MCF 10A (cell line): ENCODE data around the gene RAI14. TPM values are rescaled to one million over a fixed set of nuclear protein-coding genes. Genes with fewer than 3 reads are reported as not detected.

Experiments used
- BruUV-seq: library from RNA; stranded (reverse); fragments of 400-500 nt; replicated peaks from 2 replicates; lab custom pipeline; 2021; lab: Mats Ljungman, UMichigan
- CTCF ChIA-PET: fragments of 300-600 bp; sonication (Branson Sonifier 250); formaldehyde crosslinking; extraction: SDS; loops from one replicate; lab custom pipeline; 2021; ENCODE audit warnings: antibody characterized with exemption, inconsistent platforms; lab: Yijun Ruan, JAX
- POLR2A ChIA-PET: fragments of 300-600, 350-650 bp; sonication (Branson Sonifier 250); formaldehyde crosslinking; extraction: SDS; loops from one replicate; lab custom pipeline; 2020; ENCODE audit warnings: antibody characterized with exemption, inconsistent platforms; lab: Yijun Ruan, JAX
- DNase-seq: peaks from one replicate; pipeline ENCODE4 v3.0.0-alpha.2; 2018; ENCODE audit not compliant: unreplicated experiment
- H3K27ac Mint-ChIP-seq: one replicate; pipeline ENCODE4 v1.8.0; 2022; ENCODE audit warnings: mild to moderate bottlenecking, low read depth, mixed read lengths; ENCODE audit not compliant: unreplicated experiment
- H3K27me3 Mint-ChIP-seq: one replicate; pipeline ENCODE4 v1.8.0; 2022; ENCODE audit warnings: mixed read lengths; ENCODE audit not compliant: insufficient read depth, unreplicated experiment
- H3K36me3 Mint-ChIP-seq: one replicate; pipeline ENCODE4 v1.8.0; 2022; ENCODE audit warnings: mild to moderate bottlenecking, moderate library complexity, mixed read lengths; ENCODE audit not compliant: insufficient read depth, unreplicated experiment
- H3K4me1 Mint-ChIP-seq: one replicate; pipeline ENCODE4 v1.8.0; 2022; ENCODE audit warnings: mixed read lengths; ENCODE audit not compliant: insufficient read depth, unreplicated experiment
- H3K4me3 Mint-ChIP-seq: one replicate; pipeline ENCODE4 v1.8.0; 2022; ENCODE audit warnings: mild to moderate bottlenecking, moderate library complexity, mixed read lengths; ENCODE audit not compliant: unreplicated experiment
- H3K9me3 Mint-ChIP-seq: one replicate; pipeline ENCODE4 v1.8.0; 2022; ENCODE audit warnings: mixed read lengths; ENCODE audit not compliant: unreplicated experiment
- intact Hi-C: fragments of 100-400 bp; cut with micrococcal nuclease; formaldehyde crosslinking; loops from 2 replicates; pipeline ENCODE4 v1.14.1; 2022
- total RNA-seq: library from RNA; stranded (reverse); gene quantifications from 2 replicates; pipeline ENCODE4 v1.2.3, GENCODE V29; 2022
- TF ChIP-seq, protein P1 (sequence below): fragments of 200-600 bp; IDR thresholded peaks from one replicate; pipeline ENCODE4 v1.8.0; 2022; ENCODE audit warnings: antibody characterized with exemption, mild to moderate bottlenecking; ENCODE audit not compliant: unreplicated experiment

Gene RAI14
- total RNA-seq, 1 experiment from 2014 or later: 47.6 TPM

- H3K27me3 Mint-ChIP-seq: no peaks in the 10 kb centered on the region
- H3K9me3 Mint-ChIP-seq: no peaks in the 10 kb centered on the region
- H3K4me1 Mint-ChIP-seq: peaks cover 15% of the 10 kb centered on the region
- TF ChIP-seq, protein P1, sequence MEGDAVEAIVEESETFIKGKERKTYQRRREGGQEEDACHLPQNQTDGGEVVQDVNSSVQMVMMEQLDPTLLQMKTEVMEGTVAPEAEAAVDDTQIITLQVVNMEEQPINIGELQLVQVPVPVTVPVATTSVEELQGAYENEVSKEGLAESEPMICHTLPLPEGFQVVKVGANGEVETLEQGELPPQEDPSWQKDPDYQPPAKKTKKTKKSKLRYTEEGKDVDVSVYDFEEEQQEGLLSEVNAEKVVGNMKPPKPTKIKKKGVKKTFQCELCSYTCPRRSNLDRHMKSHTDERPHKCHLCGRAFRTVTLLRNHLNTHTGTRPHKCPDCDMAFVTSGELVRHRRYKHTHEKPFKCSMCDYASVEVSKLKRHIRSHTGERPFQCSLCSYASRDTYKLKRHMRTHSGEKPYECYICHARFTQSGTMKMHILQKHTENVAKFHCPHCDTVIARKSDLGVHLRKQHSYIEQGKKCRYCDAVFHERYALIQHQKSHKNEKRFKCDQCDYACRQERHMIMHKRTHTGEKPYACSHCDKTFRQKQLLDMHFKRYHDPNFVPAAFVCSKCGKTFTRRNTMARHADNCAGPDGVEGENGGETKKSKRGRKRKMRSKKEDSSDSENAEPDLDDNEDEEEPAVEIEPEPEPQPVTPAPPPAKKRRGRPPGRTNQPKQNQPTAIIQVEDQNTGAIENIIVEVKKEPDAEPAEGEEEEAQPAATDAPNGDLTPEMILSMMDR: no peak
- no TSS peak for BruUV-seq
- CTCF ChIA-PET: no interaction called here
- no peak for DNase-seq
- intact Hi-C loops: loop anchor here (10.0 kb wide), 1 partner anchor 181 kb away; the partner anchor contains the start of gene TTC23L
- H3K4me3 Mint-ChIP-seq: no peak overlapping the region
- no peaks in the 10 kb centered on the region for H3K36me3 Mint-ChIP-seq
- POLR2A ChIA-PET: no interaction called here
- H3K27ac Mint-ChIP-seq: no peak overlapping the region
Observed at GRCh38 chr5:34653708-34654107, 2.4 kb upstream of the RAI14 start.

- no peaks in the 10 kb centered on the region for H3K27me3 Mint-ChIP-seq
- TF ChIP-seq, protein P1: no peak
- no peaks in the 10 kb centered on the region for H3K36me3 Mint-ChIP-seq
- TSS peak; percentile 69 for BruUV-seq
- ChIA-PET CTCF (interaction anchor here (0.6 to 2.1 kb wide), 8 partner anchors 20 to 1191 kb away, joined by 3 to 10 read pairs (median 4); no protein-coding TSS in a partner anchor), POLR2A (interaction anchor here (0.7 to 2.7 kb wide), 11 partner anchors 15 to 261 kb away, joined by 3 to 10 read pairs (median 4); partner anchors contain the start of genes BRIX1, RAD1 and TTC23L)
- H3K9me3 Mint-ChIP-seq: no peaks in the 10 kb centered on the region
- intact Hi-C loops: loop anchor here (10.0 kb wide), 1 partner anchor 179 kb away; the partner anchor contains the start of gene TTC23L
- peak overlapping the region; percentile 73 for H3K4me3 Mint-ChIP-seq
- H3K27ac Mint-ChIP-seq: peak overlapping the region; percentile 92
- peaks cover 15% of the 10 kb centered on the region for H3K4me1 Mint-ChIP-seq
- DNase-seq: peak; percentile 78
Observed at GRCh38 chr5:34655354-34655991, 655 bp upstream of the RAI14 start.

GRCh38 chr5:34656700-34657273 lies 659 bp downstream of the RAI14 start:
- BruUV-seq: no TSS peak
- ChIA-PET CTCF (interaction anchor here (1.0 to 1.2 kb wide), 3 partner anchors 30 to 241 kb away, joined by 3 to 5 read pairs (median 3); no protein-coding TSS in a partner anchor), POLR2A (interaction anchor here (0.7 to 2.7 kb wide), 13 partner anchors 16 to 1196 kb away, joined by 3 to 10 read pairs (median 4); partner anchors contain the start of genes DNAJC21 and TTC23L)
- intact Hi-C loops: loop anchor here (1.0 to 10.0 kb wide), 5 partner anchors 28 to 242 kb away; partner anchors contain the start of gene TTC23L
- TF ChIP-seq, protein P1: no peak
- Mint-ChIP-seq H3K36me3 (no peaks in the 10 kb centered on the region), H3K27ac (peak overlapping the region; percentile 92), H3K9me3 (no peaks in the 10 kb centered on the region), H3K4me3 (peak overlapping the region; percentile 73), H3K27me3 (no peaks in the 10 kb centered on the region), H3K4me1 (peaks cover 15% of the 10 kb centered on the region)
- peak; percentile 36 for DNase-seq
